ENCODE measurements around the gene SEMA6B.

DNA sequence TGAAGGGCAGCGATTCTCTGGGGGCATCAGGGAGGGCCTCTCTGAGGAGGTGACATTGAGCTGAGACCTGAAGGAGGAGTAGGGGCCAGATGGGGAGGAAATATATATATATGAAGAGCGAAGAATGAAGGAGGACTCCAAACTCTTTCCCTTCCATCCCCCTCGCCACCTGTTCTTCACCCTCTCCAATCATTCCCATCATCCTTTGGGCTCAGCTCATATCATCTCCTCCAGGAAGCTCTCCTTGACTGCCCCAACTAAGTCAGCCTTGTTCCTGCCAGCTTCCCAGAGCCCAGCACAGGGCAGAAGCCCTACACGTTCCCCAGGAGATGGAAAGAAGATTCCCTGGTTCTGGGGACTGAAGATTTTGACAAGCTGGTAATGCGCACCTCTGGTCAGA is 33.0 kb upstream of the SEMA6B start:
- TF ChIP-seq, protein P1, sequence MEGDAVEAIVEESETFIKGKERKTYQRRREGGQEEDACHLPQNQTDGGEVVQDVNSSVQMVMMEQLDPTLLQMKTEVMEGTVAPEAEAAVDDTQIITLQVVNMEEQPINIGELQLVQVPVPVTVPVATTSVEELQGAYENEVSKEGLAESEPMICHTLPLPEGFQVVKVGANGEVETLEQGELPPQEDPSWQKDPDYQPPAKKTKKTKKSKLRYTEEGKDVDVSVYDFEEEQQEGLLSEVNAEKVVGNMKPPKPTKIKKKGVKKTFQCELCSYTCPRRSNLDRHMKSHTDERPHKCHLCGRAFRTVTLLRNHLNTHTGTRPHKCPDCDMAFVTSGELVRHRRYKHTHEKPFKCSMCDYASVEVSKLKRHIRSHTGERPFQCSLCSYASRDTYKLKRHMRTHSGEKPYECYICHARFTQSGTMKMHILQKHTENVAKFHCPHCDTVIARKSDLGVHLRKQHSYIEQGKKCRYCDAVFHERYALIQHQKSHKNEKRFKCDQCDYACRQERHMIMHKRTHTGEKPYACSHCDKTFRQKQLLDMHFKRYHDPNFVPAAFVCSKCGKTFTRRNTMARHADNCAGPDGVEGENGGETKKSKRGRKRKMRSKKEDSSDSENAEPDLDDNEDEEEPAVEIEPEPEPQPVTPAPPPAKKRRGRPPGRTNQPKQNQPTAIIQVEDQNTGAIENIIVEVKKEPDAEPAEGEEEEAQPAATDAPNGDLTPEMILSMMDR (IDR thresholded peaks at IDR 0.05) = no peak
- no peak for TF ChIP-seq POLR2A (IDR thresholded peaks at IDR 0.05)

Measured in heart left ventricle (tissue), 13 donors.